NCI-H460 (cell line): ENCODE measurements around the gene RALGAPA2. TPM values are rescaled to one million over a fixed set of nuclear protein-coding genes. Genes with fewer than 3 reads are reported as not detected.

Source experiments
- DNase-seq: peaks from one replicate; pipeline ENCODE4 v3.0.0-alpha.2; 2016; ENCODE audit warnings: low read depth; ENCODE audit errors: extremely low read depth
- total RNA-seq: library from RNA; depleted of rRNA; stranded (reverse); fragments of >200 nt; shearing (Covaris generic); gene quantifications from 2 replicates; pipeline ENCODE4 v1.2.3, GENCODE V29; 2014

Gene RALGAPA2
- total RNA-seq, 1 experiment from 2014 or later, result 9.2 TPM

DNA sequence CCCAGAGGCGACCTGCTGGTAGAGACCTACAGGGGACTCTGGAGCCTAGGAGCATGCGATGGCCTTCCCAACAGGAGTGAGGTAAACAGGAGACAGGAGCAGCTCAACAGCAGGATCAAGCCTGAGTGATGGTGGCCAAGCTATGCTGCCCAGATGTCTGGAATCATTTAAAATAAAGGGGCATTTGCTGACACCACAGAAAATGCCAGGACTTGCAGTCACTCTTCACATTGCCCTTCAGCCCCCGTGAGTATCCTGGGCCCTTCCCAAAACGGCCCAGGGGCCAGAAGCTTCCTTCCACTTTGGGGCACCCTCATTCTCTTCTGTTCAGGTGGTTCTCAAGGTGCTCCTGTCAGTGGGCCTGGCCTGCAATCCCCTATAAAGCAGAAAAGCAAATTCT lies 321.3 kb downstream of the RALGAPA2 start:
- no peak for DNase-seq

- DNase-seq, result no peak
Measured at GRCh38 chr20:20390393-20390792, 322.1 kb downstream of the RALGAPA2 start.

GRCh38 chr20:20386192-20386591 lies 326.3 kb downstream of the RALGAPA2 start:
- no peak for DNase-seq

DNA sequence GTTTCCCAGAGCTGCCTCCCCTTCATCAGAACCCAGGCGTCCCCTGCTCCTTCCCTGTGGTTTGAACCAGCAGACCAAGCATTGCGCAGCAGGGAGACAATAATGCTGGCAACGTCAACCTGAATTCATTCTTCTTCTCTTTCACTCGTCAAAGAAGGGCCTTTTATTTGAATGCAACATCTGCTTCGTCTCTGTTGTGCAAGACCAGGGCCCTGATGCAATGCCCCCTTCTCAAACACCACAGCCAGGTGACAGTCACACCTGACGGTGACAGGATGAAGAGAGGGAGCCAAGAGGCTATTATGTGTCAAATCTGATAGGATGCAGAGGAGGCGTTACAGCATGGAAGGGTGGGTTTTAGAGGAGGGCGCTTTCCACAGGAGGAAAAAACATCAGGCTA lies 336.6 kb downstream of the RALGAPA2 start:
- no peak for DNase-seq

- DNase-seq, result no peak
Measured at GRCh38 chr20:20373091-20373571, 339.3 kb downstream of the RALGAPA2 start.

DNA sequence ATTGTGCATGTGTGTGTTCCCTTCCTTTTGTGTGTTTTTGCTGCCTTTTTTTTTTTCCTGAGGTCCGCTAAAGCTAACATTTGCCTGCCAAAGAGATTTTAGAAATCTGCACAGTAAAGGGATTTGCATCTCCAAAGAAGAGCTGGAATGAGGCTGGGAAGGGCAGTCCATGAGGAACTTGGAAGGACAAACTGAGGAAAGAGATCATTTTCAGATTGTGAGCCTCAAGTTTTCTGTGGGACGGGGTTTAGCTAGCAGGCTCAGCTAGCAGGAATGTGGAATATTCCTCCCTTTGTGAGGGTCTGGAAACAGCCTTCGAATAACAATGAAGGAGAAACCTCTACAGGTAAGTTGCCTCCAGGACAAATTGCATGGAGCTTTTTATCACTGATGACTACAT lies 340.8 kb downstream of the RALGAPA2 start:
- DNase-seq, result no peak

DNA sequence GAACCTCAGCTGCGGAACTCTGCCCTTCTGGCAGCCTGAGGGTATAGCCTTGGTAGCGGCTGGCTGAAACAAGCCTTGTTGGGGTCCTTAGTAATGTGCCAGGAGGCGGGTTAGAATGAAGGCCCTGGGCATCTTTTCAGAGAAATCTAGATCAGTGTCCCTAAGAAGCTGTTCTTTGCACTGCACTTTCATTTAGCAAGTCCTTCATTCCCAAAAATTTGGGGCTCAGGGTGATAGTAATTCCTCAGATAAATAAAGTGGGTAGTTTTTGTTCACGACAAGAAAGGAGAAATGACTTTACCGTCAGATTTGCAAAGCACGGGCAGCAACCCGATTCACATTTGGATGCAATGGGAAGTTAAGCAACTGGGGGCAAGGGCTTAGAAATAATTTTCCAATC lies 341.4 kb downstream of the RALGAPA2 start:
- DNase-seq, result no peak

- no peak for DNase-seq
Measured at GRCh38 chr20:20370094-20370575, 342.3 kb downstream of the RALGAPA2 start.

- no peak for DNase-seq
Measured at GRCh38 chr20:20369250-20370093, 343.0 kb downstream of the RALGAPA2 start.

DNA sequence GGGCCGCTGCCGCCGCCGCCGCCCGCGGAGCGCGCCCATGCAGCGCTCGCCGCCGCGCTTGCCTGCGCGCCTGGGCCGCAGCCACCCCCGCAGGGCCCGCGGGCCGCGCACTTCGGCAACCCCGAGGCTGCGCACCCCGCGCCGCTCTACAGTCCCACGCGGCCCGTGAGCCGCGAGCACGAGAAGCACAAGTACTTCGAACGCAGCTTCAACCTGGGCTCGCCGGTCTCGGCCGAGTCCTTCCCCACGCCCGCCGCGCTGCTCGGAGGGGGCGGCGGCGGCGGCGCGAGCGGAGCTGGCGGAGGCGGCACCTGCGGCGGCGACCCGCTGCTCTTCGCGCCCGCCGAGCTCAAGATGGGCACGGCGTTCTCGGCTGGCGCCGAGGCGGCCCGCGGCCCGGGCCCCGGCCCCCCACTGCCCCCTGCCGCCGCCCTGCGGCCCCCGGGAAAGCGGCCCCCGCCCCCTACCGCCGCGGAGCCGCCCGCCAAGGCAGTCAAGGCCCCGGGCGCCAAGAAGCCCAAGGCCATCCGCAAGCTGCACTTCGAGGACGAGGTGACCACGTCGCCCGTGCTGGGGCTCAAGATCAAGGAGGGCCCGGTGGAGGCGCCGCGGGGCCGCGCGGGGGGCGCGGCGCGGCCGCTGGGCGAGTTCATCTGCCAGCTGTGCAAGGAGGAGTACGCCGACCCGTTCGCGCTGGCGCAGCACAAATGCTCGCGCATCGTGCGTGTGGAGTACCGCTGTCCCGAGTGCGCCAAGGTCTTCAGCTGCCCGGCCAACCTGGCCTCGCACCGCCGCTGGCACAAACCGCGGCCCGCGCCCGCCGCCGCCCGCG lies 343.8 kb downstream of the RALGAPA2 start:
- no peak for DNase-seq

- no peak for DNase-seq
Measured at GRCh38 chr20:20367575-20368417, 344.6 kb downstream of the RALGAPA2 start, which contains the start of gene INSM1. TSS of gene INSM1 (plus strand) at chr20:20368104. CDS start at chr20:20368268, 164 bp downstream.

DNA sequence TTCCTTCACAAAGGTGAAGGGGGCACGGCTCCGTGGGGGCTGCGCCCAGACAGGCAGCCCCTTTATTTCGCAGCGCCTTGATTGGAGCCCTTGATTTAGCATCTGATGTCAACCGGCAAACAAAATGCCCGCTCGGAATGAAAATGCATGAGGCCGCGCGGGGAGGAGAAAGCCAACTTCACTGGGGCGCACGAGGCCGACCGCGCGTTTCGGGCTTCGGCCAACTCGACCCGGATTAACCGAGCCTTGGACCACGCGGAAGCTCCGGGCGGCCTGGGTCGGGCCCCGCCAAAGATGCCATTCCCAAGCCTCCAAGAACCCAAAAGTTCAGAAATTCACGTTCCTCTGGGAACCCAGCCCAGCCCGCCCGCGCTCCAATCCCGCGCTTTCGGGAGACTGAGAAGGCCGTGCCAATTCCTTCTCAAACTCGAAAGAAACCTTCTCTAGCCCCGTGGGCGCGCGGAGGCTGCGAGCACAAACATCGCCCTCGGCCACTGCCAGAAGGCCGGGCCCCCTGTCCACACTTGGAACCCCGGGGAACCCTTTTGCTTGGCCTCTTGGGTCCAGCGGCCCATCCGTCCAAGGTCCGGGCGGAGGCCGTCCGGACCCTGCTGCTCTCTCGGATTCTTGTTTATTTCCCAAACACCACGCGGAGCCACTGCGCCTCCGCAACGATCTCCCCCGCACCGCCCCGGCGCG lies 345.4 kb downstream of the RALGAPA2 start:
- DNase-seq, result no peak

GRCh38 chr20:20366551-20366875 lies 345.9 kb downstream of the RALGAPA2 start:
- no peak for DNase-seq

- DNase-seq, result no peak
Measured at GRCh38 chr20:20365480-20366161, 346.8 kb downstream of the RALGAPA2 start.

GRCh38 chr20:20364593-20365479 lies 347.6 kb downstream of the RALGAPA2 start:
- DNase-seq, result no peak

GRCh38 chr20:20363799-20364592 lies 348.4 kb downstream of the RALGAPA2 start:
- DNase-seq, result no peak

DNA sequence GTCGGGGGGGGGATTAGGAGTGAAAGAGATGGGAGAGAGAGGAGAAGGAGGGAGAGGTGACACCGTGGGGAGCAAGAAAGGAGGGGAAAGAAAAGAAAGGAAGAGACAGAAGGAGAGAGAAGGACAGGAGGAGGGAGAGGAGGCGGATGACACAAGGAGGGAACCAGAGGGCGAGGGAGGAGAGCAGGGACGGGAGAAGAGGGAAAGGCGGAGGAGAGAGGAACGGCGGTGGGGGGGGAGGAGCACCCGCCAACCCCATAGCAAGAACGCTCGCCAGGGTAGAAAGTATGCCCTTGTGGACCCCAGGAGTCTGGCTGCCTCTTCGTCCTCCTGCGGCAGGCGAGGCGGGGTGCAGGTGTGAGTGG lies 349.0 kb downstream of the RALGAPA2 start:
- DNase-seq, result no peak
